Subcutaneous abdominal adipose tissue (tissue), 5 donors: Measurements from ENCODE around the gene SLC7A11.

ENCODE experiments used
- H3K27ac ChIP-seq: one replicate; pipeline ENCODE4 v1.7.0; 2013; ENCODE audit warnings: low read depth, mild to moderate bottlenecking, inconsistent platforms, low read length, moderate library complexity
- H3K27me3 ChIP-seq, 5 donors: one replicate each; pipeline ENCODE4 v1.7.0; 2013; ENCODE audit warnings: low read length in 5 of 5, inconsistent platforms in 1 of 5; ENCODE audit not compliant: control insufficient read depth in 5 of 5, insufficient read depth in 4 of 5
- H3K36me3 ChIP-seq, 5 donors: one replicate each; pipeline ENCODE4 v1.7.0; 2013; ENCODE audit warnings: low read length in 5 of 5; ENCODE audit not compliant: control insufficient read depth in 5 of 5, insufficient read depth in 5 of 5
- H3K4me1 ChIP-seq, 5 donors: one replicate each; pipeline ENCODE4 v1.7.0; 2013; ENCODE audit warnings: low read length in 5 of 5, mild to moderate bottlenecking in 3 of 5, moderate library complexity in 1 of 5; ENCODE audit not compliant: control insufficient read depth in 5 of 5, insufficient read depth in 5 of 5
- H3K4me3 ChIP-seq, 5 donors: one replicate each; pipeline ENCODE4 v1.7.0; 2013; ENCODE audit warnings: low read length in 5 of 5, low read depth in 1 of 5
- H3K9ac ChIP-seq, 5 donors: one replicate each; pipeline ENCODE4 v1.7.0; 2013; ENCODE audit warnings: low read length in 5 of 5, mild to moderate bottlenecking in 4 of 5, moderate library complexity in 3 of 5
- H3K9me3 ChIP-seq, 5 donors: one replicate each; pipeline ENCODE4 v1.7.0; 2013; ENCODE audit warnings: low read length in 5 of 5; ENCODE audit not compliant: control insufficient read depth in 5 of 5
- donor health status: healthy.
- donor health status: healthy.
- donor health status: healthy.
- donor health status: healthy.
- donor health status: healthy.

The SLC7A11 gene

GRCh38 chr4:138234248-138234647 lies 7.9 kb downstream of the SLC7A11 start:
- peaks cover 0 to 4% (median 0%) of the 10 kb centered on the region in 5 donors for H3K4me1 ChIP-seq
- no peak overlapping the region for H3K9ac ChIP-seq
- no peaks in the 10 kb centered on the region for H3K36me3 ChIP-seq
- no peak overlapping the region for H3K4me3 ChIP-seq
- no peak overlapping the region for H3K27ac ChIP-seq
- no peaks in the 10 kb centered on the region for H3K9me3 ChIP-seq
- no peaks in the 10 kb centered on the region for H3K27me3 ChIP-seq

GRCh38 chr4:138233313-138234034 lies 8.7 kb downstream of the SLC7A11 start:
- Histone ChIP-seq H3K36me3 (no peaks in the 10 kb centered on the region), H3K9me3 (no peaks in the 10 kb centered on the region), H3K4me1 (peaks cover 0 to 4% (median 0%) of the 10 kb centered on the region in 5 donors), H3K27me3 (no peaks in the 10 kb centered on the region), H3K27ac (no peak overlapping the region), H3K9ac (no peak overlapping the region), H3K4me3 (no peak overlapping the region)

- H3K9ac ChIP-seq = no peak overlapping the region
- no peaks in the 10 kb centered on the region for H3K9me3 ChIP-seq
- H3K4me3 ChIP-seq = no peak overlapping the region
- no peaks in the 10 kb centered on the region for H3K27me3 ChIP-seq
- H3K27ac ChIP-seq = no peak overlapping the region
- H3K4me1 ChIP-seq = peaks cover 0 to 4% (median 0%) of the 10 kb centered on the region in 5 donors
- H3K36me3 ChIP-seq = no peaks in the 10 kb centered on the region
These were observed 9.8 kb downstream of the SLC7A11 start for GRCh38 chr4:138232364-138232763.

GRCh38 chr4:138230048-138230447 lies 12.1 kb downstream of the SLC7A11 start:
- H3K4me3 ChIP-seq = no peak overlapping the region
- no peaks in the 10 kb centered on the region for H3K4me1 ChIP-seq
- H3K36me3 ChIP-seq = no peaks in the 10 kb centered on the region
- no peaks in the 10 kb centered on the region for H3K27me3 ChIP-seq
- H3K27ac ChIP-seq = no peak overlapping the region
- H3K9me3 ChIP-seq = no peaks in the 10 kb centered on the region
- H3K9ac ChIP-seq = no peak overlapping the region

- no peaks in the 10 kb centered on the region for H3K36me3 ChIP-seq
- H3K27me3 ChIP-seq = no peaks in the 10 kb centered on the region
- no peak overlapping the region for H3K9ac ChIP-seq
- H3K27ac ChIP-seq = no peak overlapping the region
- H3K9me3 ChIP-seq = no peaks in the 10 kb centered on the region
- no peaks in the 10 kb centered on the region for H3K4me1 ChIP-seq
- H3K4me3 ChIP-seq = no peak overlapping the region
These were observed 13.0 kb downstream of the SLC7A11 start for GRCh38 chr4:138229160-138229559.

- no peaks in the 10 kb centered on the region for H3K9me3 ChIP-seq
- no peaks in the 10 kb centered on the region for H3K27me3 ChIP-seq
- H3K36me3 ChIP-seq = no peaks in the 10 kb centered on the region
- no peak overlapping the region for H3K4me3 ChIP-seq
- no peak overlapping the region for H3K27ac ChIP-seq
- H3K4me1 ChIP-seq = peaks cover 0 to 8% (median 4%) of the 10 kb centered on the region in 5 donors
- no peak overlapping the region for H3K9ac ChIP-seq
These were observed 15.8 kb downstream of the SLC7A11 start for GRCh38 chr4:138226351-138226750.

- no peaks in the 10 kb centered on the region for H3K36me3 ChIP-seq
- no peaks in the 10 kb centered on the region for H3K9me3 ChIP-seq
- no peaks in the 10 kb centered on the region for H3K27me3 ChIP-seq
- no peak overlapping the region for H3K9ac ChIP-seq
- peaks cover 0 to 8% (median 4%) of the 10 kb centered on the region in 5 donors for H3K4me1 ChIP-seq
- H3K4me3 ChIP-seq = no peak overlapping the region
- no peak overlapping the region for H3K27ac ChIP-seq
These were observed 16.7 kb downstream of the SLC7A11 start for GRCh38 chr4:138225477-138225876.

GRCh38 chr4:138224614-138225013 lies 17.5 kb downstream of the SLC7A11 start:
- Histone ChIP-seq H3K9ac (no peak overlapping the region), H3K4me1 (peaks cover 0 to 8% (median 4%) of the 10 kb centered on the region in 5 donors), H3K27ac (no peak overlapping the region), H3K4me3 (no peak overlapping the region), H3K36me3 (no peaks in the 10 kb centered on the region), H3K9me3 (no peaks in the 10 kb centered on the region), H3K27me3 (no peaks in the 10 kb centered on the region)

- no peak overlapping the region for H3K9ac ChIP-seq
- no peak overlapping the region for H3K4me3 ChIP-seq
- H3K9me3 ChIP-seq = no peaks in the 10 kb centered on the region
- H3K4me1 ChIP-seq = peaks cover 0 to 8% (median 4%) of the 10 kb centered on the region in 5 donors
- no peaks in the 10 kb centered on the region for H3K36me3 ChIP-seq
- no peak overlapping the region for H3K27ac ChIP-seq
- no peaks in the 10 kb centered on the region for H3K27me3 ChIP-seq
These were observed 18.8 kb downstream of the SLC7A11 start for GRCh38 chr4:138223231-138223910.

GRCh38 chr4:138222046-138222445 lies 20.1 kb downstream of the SLC7A11 start:
- Histone ChIP-seq H3K9ac (no peak overlapping the region), H3K27ac (no peak overlapping the region), H3K9me3 (no peaks in the 10 kb centered on the region), H3K27me3 (no peaks in the 10 kb centered on the region), H3K4me1 (peaks cover 0 to 8% (median 4%) of the 10 kb centered on the region in 5 donors), H3K4me3 (no peak overlapping the region), H3K36me3 (no peaks in the 10 kb centered on the region)
